Kidney (tissue), 14 donors: ENCODE results near the gene ANO2. TPM values are rescaled to one million over a fixed set of nuclear protein-coding genes. Genes with fewer than 3 reads are reported as not detected.

Experiments used
- DNase-seq, 5 donors: peaks; one replicate each; pipeline ENCODE4 v3.0.0-alpha.2; 2013 to 2020
- FAIRE-seq: peaks from 2 replicates; lab custom pipeline; 2012; peaks lifted over from hg19 to GRCh38; lab: Jason Lieb, UNC
- H3K27ac ChIP-seq, 2 donors: one replicate each; pipeline ENCODE4 v1.7.0; 2013; ENCODE audit warnings: low read depth in 2 of 2, low read length in 2 of 2, inconsistent platforms in 1 of 2
- H3K27me3 ChIP-seq: one replicate; pipeline ENCODE4 v1.7.1; 2013; ENCODE audit warnings: low read length, inconsistent platforms; ENCODE audit not compliant: control insufficient read depth, insufficient read depth
- H3K36me3 ChIP-seq, 3 donors: one replicate each; pipeline versions ENCODE4 v1.7.0 to v1.7.1; 2013; ENCODE audit warnings: low read length in 3 of 3, control low read depth in 1 of 3, inconsistent platforms in 1 of 3; ENCODE audit not compliant: insufficient read depth in 3 of 3, control insufficient read depth in 2 of 3
- H3K4me1 ChIP-seq, 3 donors: one replicate each; pipeline versions ENCODE4 v1.7.0 to v1.7.1; 2013; ENCODE audit warnings: low read length in 3 of 3, inconsistent platforms in 1 of 3, low read depth in 1 of 3; ENCODE audit not compliant: control insufficient read depth in 2 of 3, insufficient read depth in 2 of 3
- H3K4me3 ChIP-seq, 3 donors: one replicate each; pipeline versions ENCODE4 v1.7.0 to v1.8.1; 2013; ENCODE audit warnings: low read length in 3 of 3, control low read depth in 1 of 3, inconsistent platforms in 1 of 3
- H3K9ac ChIP-seq, 3 donors: one replicate each; pipeline versions ENCODE4 v1.7.0 to v1.7.1; 2013; ENCODE audit warnings: low read length in 3 of 3, control low read depth in 1 of 3, inconsistent platforms in 1 of 3
- H3K9me3 ChIP-seq, 3 donors: one replicate each; pipeline versions ENCODE4 v1.7.0 to v1.7.1; 2013; ENCODE audit warnings: low read length in 3 of 3, control low read depth in 1 of 3, inconsistent platforms in 1 of 3; ENCODE audit not compliant: control insufficient read depth in 2 of 3, insufficient read depth in 1 of 3
- CTCF ChIP-seq: IDR thresholded peaks from 3 replicates; pipeline ENCODE4 v1.5.1; 2012; ENCODE audit warnings: mild to moderate bottlenecking, moderate library complexity, borderline replicate concordance; ENCODE audit not compliant: insufficient read depth; ENCODE audit errors: extremely low read depth
- intact Hi-C: fragments of 100-400 bp; cut with DNase I; formaldehyde crosslinking; loops from one replicate; pipeline ENCODE4 v1.11.1; 2022
- polyA plus RNA-seq: library from polyadenylated mRNA; stranded (reverse); fragments of 350-450 nt; fragmentation: Illumina TruSeq; extraction: RNeasy Lipid Tissue Mini Kit (QIAGEN cat#74804); gene quantifications from one replicate; pipeline ENCODE4 v1.2.3, GENCODE V29; 2014; ENCODE audit warnings: low read depth, low replicate concordance; ENCODE audit not compliant: insufficient read depth
- total RNA-seq: library from RNA; stranded (reverse); fragmentation: NEBNext Ultra II Directional; extraction: Animal tissue kit (Norgen Biotek cat#: 25700); gene quantifications from one replicate; pipeline ENCODE4 v1.2.1, GENCODE V29; 2021
- donor health status: control.
- donor health status: control.
- donor health status: control.
- donor health status: control.
- donor health status: control.
- donor health status: DM: yes; HTN: yes; CAD: no.
- donor health status: Normal renal cell carcinoma (clear cell type).

The ANO2 gene
- total and polyA plus RNA-seq, 2 donors from 2014 or later, result 0.34 to 4.4 TPM

DNA sequence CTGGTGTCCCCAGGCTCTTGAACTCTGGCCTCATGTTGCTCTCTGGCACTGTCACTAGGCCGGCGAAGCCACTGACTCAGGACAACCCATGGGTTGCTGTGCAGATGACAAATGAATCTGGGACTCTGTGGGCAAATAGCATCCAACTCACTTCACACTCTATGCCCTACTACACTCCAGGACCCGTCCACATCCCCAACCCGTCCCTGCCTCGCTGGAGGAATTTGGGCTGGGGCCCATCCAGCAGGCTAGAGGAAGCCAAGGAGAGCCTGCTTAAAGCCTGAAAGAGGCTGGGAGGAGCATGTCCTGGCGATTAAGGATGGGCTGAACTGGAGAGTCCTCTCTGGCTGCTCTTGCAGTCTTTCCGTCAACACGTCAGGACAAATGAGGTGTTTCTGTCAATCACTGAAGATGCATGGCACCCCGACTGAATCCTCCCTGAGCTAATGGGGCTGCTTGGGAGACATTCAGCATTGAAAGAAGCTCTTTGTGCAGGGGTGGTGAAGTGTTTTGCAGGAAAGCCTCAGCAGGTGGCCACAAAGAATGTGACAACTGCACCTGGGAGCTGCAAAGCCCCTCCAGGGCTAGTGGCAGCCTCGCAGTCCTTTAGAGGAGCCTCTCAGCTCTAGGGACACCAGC lies 71.7 kb downstream of the ANO2 start:
- intact Hi-C loops, result no loop called here
- FAIRE-seq, result no peak

DNA sequence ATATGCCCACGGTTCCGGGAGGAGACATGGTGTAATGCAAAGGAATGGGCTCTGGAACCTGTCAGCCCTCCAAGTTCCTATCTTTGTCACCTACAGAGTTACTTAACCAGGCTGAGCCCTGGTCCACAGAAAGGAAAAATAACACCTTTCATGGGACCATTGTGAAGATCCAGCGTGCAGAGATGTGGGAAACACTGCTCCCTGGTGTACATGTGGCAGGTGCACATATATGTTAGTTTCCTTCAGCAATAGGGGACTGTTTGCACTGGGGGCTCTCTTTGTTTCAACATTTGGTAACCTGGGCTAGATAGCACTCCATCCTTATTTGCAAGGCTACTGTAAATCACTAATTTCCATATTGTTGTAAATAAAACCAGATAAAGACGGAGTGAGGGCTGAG lies 72.3 kb downstream of the ANO2 start:
- DNase-seq, result peak in 3 of 5 donors; percentile 19 to 55 (median 22)

More for the DNA sequence above, 71.7 kb downstream of the ANO2 start:
- Histone ChIP-seq H3K9me3 (no peaks in the 10 kb centered on the region), H3K4me3 (no peak overlapping the region), H3K27ac (no peak overlapping the region), H3K27me3 (no peaks in the 10 kb centered on the region), H3K36me3 (no peaks in the 10 kb centered on the region), H3K9ac (no peak overlapping the region), H3K4me1 (no peaks in the 10 kb centered on the region)
- DNase-seq, result no peak
- TF ChIP-seq CTCF, result no peak

DNA sequence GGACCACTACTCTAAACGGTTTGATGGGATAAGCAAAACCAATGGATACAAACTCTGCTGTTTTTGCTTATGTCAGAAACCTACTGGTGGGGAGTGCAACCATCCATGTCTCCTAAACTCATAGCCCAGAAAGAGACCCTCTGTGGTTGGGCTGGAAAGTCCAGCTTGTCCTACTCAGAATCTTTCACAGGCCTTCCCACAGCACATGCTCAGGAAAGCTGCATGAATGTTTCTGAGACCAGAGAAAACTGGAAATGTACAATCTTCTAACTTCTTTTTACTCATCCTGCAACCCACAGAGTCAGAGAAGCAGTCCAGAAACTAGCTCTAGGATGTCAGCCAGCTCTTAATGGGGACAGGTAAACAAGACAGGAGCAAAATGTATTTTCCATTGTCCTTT lies 73.3 kb downstream of the ANO2 start:
- intact Hi-C loops, result no loop called here
- no peaks in the 10 kb centered on the region for H3K4me1 ChIP-seq
- no peaks in the 10 kb centered on the region for H3K36me3 ChIP-seq
- H3K4me3 ChIP-seq, result no peak overlapping the region
- H3K9me3 ChIP-seq, result no peaks in the 10 kb centered on the region
- TF ChIP-seq CTCF, result no peak
- no peak overlapping the region for H3K27ac ChIP-seq
- no peak for DNase-seq
- FAIRE-seq, result no peak
- no peaks in the 10 kb centered on the region for H3K27me3 ChIP-seq
- no peak overlapping the region for H3K9ac ChIP-seq

More for the DNA sequence above, 72.3 kb downstream of the ANO2 start:
- Histone ChIP-seq H3K27ac (no peak overlapping the region), H3K9me3 (no peaks in the 10 kb centered on the region), H3K27me3 (no peaks in the 10 kb centered on the region), H3K36me3 (no peaks in the 10 kb centered on the region), H3K4me1 (no peaks in the 10 kb centered on the region), H3K9ac (no peak overlapping the region), H3K4me3 (no peak overlapping the region)
- intact Hi-C loops, result no loop called here
- peak; percentile 45 for TF ChIP-seq CTCF
- FAIRE-seq, result no peak
